Measurements from ENCODE around the gene DNAH6. TPM values are rescaled to one million over a fixed set of nuclear protein-coding genes. Genes with fewer than 3 reads are reported as not detected.

DNAH6 gene
- total RNA-seq, 3 donors from 2014 or later: 1.2 to 1.3 (median 1.3) TPM

- H3K4me3 ChIP-seq: no peak overlapping the region
- H3K4me1 ChIP-seq (ENCODE audit: low read depth): no peaks in the 10 kb centered on the region
- intact Hi-C loops (cut with DNase I, micrococcal nuclease): no loop called here
- no peaks in the 10 kb centered on the region for H3K9me3 ChIP-seq
- no peak for DNase-seq
- ATAC-seq: no peak
- no peaks in the 10 kb centered on the region for H3K36me3 ChIP-seq (ENCODE audit: low read depth)
- TF ChIP-seq CTCF (IDR thresholded peaks at IDR 0.05): no peak
These were observed 137.0 kb downstream of the DNAH6 start for GRCh38 chr2:84653302-84653701.

GRCh38 chr2:84654414-84654813 is 138.1 kb downstream of the DNAH6 start:
- H3K4me1 ChIP-seq (ENCODE audit: low read depth): no peaks in the 10 kb centered on the region
- no peak overlapping the region for H3K4me3 ChIP-seq
- DNase-seq (no peak), ATAC-seq (no peak)
- intact Hi-C loops (cut with DNase I, micrococcal nuclease): no loop called here
- TF ChIP-seq CTCF (IDR thresholded peaks at IDR 0.05): no peak
- H3K36me3 ChIP-seq (ENCODE audit: low read depth): no peaks in the 10 kb centered on the region
- H3K9me3 ChIP-seq: no peaks in the 10 kb centered on the region

DNA sequence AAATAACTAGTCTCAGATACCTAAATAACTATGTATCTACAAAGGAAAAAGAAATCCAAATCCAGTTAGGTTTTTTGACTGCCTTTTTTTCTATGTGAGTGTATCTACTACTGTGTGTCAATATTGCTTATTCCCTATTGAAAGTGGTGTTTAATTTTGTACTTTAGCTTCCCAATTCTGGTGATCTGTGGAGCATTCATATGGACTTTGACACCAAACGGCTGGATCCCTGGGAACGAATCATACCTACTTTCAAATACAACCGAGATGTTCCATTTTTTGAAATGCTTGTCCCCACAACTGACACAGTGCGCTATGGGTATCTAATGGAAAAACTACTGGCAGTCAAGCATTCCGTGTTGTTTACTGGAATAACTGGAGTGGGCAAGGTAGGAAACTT is 152.8 kb downstream of the DNAH6 start:
- DNase-seq (no peak), ATAC-seq (no peak)
- Histone ChIP-seq H3K4me3 (no peak overlapping the region), H3K9me3 (no peaks in the 10 kb centered on the region), H3K36me3 (ENCODE audit: low read depth) (no peaks in the 10 kb centered on the region), H3K4me1 (ENCODE audit: low read depth) (no peaks in the 10 kb centered on the region)
- no peak for TF ChIP-seq CTCF (IDR thresholded peaks at IDR 0.05)
- intact Hi-C loops (cut with DNase I, micrococcal nuclease): no loop called here

- TF ChIP-seq CTCF (IDR thresholded peaks at IDR 0.05): no peak
- Histone ChIP-seq H3K9me3 (no peaks in the 10 kb centered on the region), H3K4me1 (ENCODE audit: low read depth) (no peaks in the 10 kb centered on the region), H3K4me3 (no peak overlapping the region), H3K36me3 (ENCODE audit: low read depth) (no peaks in the 10 kb centered on the region)
- intact Hi-C loops (cut with DNase I, micrococcal nuclease): no loop called here
- ATAC-seq: no peak
- DNase-seq: no peak
These were observed 157.8 kb downstream of the DNAH6 start for GRCh38 chr2:84674099-84674498.

- no peak for DNase-seq
- Histone ChIP-seq H3K36me3 (ENCODE audit: low read depth) (no peaks in the 10 kb centered on the region), H3K9me3 (no peaks in the 10 kb centered on the region), H3K4me3 (no peak overlapping the region), H3K4me1 (ENCODE audit: low read depth) (no peaks in the 10 kb centered on the region)
- no peak for TF ChIP-seq CTCF (IDR thresholded peaks at IDR 0.05)
- intact Hi-C loops (cut with DNase I, micrococcal nuclease): no loop called here
- no peak for ATAC-seq
These were observed 158.3 kb downstream of the DNAH6 start for GRCh38 chr2:84674586-84674985.

GRCh38 chr2:84676295-84676694 is 160.0 kb downstream of the DNAH6 start:
- Histone ChIP-seq H3K4me1 (ENCODE audit: low read depth) (no peaks in the 10 kb centered on the region), H3K4me3 (no peak overlapping the region), H3K9me3 (no peaks in the 10 kb centered on the region), H3K36me3 (ENCODE audit: low read depth) (no peaks in the 10 kb centered on the region)
- DNase-seq: no peak
- intact Hi-C loops (cut with DNase I, micrococcal nuclease): no loop called here
- TF ChIP-seq CTCF (IDR thresholded peaks at IDR 0.05): no peak
- ATAC-seq: no peak

Data from mucosa of descending colon (tissue), 3 donors.